SHP77 (cell line): ENCODE measurements around the gene PAFAH1B1.

Source experiments
- DNase-seq, 2 experiments: peaks; one replicate each; lab custom pipeline; 2025; lab: John Stamatoyannopoulos, UW

The PAFAH1B1 gene

DNA sequence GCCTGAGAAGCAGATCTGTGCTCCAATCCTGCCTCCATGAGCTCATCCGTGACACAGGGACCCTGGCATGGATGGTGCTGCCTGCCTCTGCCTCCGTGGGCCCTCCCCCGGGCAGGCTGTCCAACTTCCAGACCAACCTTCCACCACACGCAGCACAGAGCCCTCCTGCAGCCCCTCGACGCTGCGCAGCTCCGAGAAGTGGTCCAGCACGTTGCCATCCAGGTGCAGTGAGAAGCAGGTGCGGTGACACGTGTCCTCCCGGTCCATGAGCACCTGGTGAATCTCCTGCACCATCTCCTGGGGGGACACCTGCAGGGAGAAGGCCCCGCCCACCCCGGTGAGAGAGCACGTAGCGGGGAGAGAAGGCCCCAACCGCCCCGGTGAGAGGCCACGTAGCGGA, 109.7 kb downstream of the PAFAH1B1 start:
- no peak for DNase-seq

DNA sequence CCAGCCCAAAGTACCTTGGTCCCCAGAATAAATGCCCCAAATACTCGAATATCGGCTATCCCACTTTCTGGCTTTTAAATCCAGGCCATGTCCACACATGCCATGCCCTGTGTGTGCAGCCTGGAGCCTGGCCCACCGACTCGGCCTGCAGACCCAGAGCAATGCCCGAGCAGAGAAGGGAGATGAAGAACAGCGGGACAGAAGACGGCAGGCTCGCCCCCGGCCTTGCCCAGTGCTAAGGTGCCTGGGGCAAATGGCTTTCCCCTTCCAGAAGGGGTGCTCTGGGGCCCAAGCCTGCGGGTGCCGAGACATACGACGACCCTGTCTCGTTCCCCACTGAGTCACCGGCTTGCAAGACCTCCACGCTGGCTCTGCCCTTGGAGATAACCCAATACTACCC, 110.2 kb downstream of the PAFAH1B1 start:
- DNase-seq = no peak

DNA sequence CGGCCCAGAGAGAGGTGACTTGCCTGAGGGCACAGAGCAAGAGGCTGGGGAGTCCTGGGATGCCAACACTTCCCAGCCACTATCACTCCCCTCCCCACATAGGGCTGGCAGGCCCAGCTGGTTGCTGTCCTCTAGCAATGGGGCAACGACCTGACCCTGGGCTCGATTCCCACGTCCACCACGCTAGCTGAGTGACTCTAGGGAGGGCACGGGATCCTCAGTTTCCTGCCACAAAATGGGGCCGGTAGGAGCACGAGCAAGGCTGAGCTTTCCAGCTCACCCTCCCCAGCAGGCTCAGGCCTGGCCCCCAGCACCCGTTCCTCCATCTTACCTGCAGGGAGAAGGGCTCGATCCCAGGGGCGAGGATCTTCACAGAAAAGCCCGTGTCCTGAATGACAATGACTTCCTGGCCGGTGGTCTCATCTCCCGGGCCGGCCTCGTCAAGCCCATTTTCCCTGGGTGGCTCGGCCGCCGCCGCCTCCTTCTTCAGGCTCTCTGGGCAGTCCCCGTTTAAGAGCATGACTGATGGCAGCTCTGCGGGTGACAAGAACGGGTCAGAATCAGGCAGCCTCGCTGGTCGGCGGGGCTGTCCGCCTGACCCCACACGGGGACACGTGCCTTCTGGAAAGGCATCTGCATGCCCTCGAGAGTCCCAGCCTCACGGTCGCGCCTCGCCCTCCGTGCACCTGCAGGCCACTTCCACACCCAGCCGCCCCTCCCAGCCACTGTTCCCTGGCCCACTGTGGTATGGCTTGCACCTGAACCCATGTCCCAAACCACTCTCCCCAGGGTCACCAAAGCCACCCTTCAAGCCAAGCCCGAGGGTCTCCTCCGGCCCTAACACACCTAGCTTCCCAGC, 110.8 kb downstream of the PAFAH1B1 start:
- no peak for DNase-seq

DNA sequence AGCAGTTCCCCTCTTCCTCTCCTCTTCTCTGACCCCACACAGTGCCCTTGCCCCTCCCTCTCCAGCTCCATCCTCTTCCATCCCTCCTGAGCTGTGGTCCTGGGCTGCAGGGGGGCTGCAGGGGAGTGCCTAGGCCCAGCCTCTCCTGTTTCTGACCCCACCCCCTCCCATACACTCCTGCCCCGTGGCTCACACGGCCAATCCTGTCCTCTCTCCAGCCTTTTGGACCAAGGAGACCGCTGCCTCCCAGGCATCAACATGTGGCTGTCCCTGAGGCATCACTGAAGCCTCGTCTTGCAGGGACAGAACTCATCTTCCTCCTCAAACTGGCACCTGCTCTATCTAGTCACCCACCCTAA, 111.4 kb downstream of the PAFAH1B1 start:
- DNase-seq = no peak

DNA sequence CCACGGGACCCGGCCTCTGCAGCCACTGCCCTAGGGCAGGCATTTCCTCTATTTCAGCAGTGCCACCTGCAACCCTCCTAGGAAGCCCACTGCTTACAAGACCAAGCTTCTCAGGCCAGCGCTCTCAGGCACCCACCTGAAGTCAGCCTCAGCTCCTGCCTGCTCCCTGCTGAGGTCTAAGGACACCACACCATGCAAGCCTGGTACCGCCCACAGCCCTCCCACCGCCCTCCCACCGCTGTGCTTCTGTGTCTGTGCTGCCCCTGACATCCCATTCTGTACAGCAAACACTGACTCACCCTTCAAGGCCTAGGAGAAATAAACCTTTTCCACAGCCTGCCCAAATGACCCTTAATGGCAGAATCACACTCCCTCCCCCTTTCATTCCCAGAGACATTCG, 111.8 kb downstream of the PAFAH1B1 start:
- no peak for DNase-seq

DNA sequence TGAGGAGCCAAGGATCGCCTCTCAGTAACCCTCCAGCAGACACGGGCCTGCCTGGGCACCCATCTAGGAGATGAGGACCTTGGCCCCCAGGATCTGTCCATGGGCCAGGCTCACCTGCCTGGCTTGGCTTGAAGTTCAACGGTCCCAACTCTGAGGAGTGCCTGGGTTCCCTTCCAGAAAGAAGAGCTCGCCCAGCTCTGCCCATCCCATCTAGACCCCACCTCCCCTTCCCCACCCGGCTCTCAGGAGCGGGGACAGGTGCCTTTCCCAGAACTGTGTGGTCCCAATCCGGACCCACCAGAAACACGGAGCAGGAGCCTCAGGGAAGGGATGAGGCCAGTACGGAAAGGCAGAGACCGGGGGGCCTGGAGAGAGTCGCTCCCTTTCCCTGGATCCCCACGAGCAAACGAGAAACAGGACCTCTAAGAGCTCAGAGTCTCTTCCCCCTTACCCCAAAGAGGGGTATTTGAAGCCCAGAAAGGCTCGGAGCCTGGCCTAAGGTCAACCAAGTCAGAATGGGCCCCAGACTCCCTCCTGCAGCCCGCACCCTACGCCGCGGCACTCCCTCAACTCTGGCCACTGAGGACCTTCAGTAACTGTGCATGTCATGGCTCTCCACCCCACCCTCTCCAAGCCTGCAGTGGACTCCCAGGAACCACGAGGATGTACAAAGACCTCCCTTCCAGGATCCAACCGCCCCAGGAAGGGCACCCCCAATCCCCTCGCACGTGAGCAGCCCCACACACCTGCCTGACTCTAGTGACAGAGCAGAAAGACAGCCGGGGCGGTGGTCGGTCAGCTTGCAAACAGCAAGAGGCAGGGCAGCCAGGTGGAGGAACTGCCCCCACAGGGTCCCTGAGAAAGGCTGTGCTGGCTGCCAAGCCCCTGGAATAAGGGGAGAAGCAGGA, 112.7 kb downstream of the PAFAH1B1 start:
- no peak for DNase-seq

DNA sequence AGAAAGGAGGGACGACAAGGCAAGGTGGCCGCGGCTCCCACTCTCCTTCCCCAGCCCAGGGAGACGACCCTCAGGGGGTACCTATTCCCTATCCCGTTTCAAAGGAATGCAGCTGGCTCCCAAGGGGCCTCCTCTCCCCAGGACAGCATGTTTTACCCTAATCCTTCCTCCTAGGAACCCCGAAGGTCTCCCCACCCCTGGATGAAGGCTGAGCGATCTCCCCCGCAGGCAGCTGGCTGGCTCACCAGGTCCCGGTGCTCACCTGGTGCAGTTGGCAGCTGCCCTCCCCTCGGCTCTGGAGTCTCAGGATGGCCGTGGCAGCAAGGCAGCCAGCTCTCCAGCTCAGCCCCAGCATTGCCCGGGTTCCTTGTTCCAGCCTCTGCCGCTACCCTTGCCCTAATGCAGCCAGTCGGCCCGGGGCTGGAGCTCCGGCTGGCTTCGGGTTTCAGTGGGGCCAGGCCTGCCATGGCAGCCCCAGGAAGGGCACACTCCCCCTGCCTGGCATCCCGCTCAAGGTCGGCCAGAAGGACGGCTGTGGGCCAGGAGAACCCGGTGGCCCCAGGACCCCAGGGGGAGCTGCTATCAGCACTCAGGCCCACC, 113.6 kb downstream of the PAFAH1B1 start:
- DNase-seq = no peak

DNA sequence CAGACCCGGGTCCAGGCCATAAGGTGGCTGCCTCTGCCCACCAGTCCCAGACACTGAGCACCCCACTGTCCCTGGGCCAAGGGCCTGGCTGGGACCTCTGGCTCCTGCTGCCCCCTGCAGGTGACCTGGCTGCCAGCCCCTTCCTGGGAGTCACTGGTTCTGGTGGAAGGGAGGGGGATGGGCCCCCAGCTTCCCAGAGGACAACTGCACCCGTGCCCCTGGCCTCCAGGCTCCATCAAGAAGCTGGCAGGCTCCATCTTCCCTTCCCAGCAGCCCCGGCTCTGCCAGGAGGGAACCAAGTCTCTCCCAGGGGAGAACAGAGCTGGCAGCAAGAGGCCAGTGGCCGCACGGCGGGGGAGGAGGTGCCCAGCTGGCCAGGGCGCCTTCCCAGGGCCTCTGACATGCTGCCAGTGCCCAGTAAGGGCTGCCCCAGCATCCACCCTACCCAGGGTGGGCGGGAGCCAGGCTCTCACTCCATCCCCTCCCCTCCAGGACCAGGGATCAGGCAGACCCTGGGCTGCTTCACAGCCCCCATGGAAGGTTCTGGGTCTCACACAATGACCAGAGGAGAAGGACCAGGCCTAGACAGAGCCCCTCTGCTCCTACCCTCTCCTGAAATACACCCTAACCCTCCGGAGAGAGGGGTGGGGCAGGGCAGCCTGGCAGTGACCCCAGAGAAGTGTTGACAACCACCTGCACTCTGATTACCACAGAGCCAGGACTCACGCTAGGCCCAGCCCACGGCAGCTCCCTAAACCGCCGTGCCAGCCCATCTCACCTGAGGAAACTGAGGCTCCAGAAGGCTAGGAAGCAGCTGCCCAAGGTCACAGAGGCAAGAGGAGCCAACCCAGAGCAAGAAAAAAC, 114.5 kb downstream of the PAFAH1B1 start:
- peak in 1 of 2 experiments; percentile 23 for DNase-seq

DNA sequence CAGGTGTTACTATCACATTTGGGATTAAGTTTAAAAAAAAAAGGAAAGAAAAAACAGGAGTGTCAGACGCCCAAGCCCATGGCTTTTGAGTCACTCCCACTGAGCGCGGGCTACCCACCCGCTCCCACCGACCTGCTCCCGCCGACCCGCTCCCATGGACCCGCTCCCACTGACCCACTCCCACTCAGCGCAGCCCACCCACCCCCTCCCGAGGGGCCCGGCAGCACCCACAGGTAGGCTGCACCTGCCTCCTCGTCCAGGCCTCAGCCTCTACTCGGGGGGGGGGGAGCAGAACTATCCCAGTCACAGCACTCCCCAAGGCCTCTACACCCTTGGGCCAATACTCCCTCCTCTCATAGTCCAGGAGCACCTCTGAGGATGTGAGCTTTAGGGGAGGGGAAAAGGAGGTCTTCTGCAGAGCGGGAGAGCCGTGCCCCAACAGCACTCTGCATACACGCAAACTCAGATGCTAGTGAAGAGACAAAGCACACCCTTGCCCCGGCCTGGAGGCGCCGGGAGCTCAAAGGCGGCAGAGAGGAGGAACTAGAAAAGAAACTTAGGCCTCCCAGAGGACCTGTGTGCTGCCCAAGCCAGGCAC, 115.2 kb downstream of the PAFAH1B1 start:
- no peak for DNase-seq

DNA sequence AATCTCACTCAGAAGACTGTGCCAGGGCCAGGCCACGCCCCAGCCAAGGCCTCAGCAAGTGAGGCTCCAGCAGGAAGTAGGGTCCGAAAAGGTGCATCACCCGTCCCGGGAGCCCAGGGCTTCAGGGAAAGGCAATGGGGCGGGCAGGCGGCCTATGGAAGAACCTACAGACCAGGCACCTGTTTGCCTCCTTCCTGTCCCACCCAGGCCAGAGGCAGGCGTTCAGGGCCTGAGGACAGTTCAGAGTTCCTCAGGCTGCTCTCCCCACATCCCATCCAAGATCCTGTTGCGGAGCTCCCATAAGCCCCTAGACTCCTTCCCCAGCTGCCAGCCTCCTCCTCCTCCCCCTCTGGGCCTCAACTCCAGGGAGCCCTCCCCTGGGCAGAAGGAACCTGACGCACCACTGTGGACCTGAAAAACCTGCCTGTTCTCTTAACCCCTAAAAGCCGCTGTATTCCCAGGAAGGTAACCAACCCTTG, 115.8 kb downstream of the PAFAH1B1 start:
- DNase-seq = no peak

DNA sequence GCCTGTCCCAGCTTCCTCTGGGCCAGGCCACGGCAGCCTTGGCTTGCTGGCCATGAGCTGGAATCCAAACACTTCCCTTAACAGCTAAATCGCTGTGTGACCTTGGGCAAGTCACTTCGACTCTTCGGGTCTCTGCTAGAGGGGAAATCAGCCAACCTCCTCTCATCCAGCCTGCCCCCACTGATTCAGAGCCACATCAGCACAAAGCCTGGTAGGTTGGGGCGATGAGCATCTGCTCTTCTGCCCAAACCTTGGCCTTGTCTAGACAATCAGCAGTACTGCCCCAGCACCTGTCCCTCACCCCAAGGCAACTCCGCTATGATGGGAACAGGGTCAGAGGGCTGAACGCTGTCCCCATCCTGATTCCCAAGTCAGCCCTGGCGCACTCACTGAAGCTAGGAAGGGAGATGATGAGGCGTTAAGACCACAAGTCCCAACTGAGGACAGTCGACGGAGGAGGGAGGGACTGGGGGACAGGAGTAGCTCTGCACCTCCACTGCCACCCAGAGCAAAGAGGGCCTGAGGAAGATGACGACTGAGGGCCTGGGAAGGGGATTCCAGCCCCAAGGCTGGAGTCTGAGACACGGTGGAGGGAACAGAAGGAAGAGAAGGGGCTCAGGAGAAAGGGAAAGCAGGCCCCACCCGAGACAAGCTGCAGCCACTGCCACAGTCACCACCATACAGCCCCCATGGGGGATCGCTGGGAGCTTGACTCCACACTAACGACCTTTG, 116.8 kb downstream of the PAFAH1B1 start:
- DNase-seq = no peak

DNA sequence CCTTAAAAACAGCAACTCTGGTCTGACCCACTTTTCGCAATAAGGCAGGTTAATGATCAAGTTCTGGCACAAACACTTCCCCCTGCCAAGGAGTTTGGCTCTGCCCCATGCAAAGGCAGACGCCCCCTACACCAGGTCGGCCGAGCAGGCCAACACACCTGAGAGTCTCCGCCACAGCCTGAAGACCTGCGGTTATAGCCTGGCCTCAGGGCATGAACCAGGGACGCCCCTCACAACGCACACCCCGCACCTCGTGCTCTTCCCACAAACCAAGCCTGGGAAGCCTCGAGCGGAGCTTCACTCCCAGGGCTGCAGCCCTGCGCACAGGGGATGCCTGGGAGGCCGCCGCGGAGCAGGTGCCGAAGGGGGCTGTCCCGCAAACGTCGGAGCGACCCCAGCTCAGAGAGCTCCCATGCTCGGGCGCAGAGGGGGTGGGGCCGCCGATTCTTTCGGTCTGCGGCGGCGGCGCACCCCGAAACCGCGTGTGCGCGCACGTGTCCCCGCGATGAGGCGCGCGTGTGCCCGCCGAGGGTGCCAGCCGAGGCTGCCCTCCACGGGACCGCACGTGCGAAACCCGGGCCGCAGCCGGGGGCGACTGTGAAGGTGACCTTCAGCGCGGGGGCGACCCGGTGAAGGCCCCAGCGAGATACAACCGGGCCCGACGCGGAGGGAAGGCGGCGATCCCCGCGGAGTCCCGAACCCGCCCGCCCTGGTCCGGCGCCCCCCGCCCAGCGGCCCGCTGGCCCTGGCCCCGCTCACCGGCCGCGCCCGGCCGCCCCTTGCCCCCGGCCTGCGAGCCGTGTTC, 117.6 kb downstream of the PAFAH1B1 start:
- DNase-seq = no peak

DNA sequence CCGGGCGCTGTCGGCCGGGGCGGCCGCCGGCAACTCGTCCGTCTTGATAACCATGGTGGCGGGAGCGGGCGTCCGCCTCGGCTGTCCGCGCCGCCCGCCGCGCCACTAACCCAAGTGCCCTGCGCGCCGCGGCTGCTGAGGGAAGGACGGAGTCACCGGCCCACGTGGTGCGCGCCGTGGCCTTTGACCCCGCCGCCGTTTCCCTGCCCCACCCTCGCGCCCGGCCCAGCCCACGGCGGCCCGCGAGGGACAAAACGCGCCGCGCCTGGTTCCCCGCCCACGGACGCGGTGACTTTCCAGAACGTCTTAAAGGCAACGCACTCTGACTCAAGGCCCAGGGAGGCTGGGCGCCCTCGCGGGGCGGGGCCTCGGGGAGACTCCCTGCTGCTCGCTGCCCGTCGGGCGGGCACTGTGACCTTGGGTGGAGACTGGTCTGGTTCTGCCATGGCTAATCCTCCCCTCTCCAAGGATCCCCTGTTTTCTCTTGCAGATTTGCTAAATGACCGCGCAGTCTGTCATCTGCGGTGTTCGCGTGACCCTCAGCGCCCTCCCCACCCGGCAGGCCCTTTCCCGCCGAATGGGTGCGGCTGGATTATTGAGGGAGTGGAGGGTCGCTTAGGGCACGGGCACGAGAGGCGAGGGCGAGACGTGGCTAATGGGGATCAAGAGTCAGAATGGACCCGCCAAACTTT, 118.3 kb downstream of the PAFAH1B1 start, which contains the start of gene CLUH:
Gene CLUH, minus strand, starts transcription at position 157 of the 692 bp plus-strand sequence. Its CDS starts 103 bp downstream, at position 54.
- peak; percentile 95 to 96 for DNase-seq

DNA sequence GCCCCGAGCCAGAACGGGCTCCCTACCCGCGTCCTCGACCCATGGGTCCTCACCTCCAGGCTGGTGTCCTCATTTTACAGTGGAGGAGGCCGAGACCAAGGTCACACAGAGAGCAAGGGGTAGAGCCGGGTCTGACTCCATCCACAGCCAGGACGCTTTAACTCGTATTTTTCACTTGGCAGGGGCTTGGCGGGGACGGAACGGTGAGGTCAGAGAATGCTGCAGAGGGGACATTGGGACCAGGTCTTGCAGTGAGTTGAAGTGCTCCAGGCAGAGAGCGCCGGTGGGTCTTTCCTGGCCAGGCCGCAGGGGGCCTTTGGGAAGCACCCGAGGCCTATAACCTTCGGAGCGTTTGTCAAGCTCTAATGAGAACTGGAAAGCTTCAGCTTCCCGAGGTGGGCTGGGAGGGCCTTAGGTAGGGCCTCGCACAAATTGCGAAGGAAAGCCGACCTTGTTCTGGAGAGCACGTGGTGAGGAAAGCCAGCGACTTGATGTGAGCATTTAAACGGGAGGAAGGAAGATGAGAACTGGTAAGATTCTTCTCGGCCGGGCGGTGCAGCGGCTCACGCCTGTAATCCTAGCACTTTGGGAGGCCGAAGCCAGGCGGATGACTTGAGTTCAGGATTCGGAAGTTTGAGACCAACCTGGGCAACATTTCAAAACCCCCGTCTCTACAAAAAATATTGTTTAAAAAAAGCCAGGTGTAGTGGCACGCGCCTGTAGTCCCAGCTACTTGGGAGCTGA, 119.0 kb downstream of the PAFAH1B1 start:
- peak; percentile 39 to 60 for DNase-seq

DNA sequence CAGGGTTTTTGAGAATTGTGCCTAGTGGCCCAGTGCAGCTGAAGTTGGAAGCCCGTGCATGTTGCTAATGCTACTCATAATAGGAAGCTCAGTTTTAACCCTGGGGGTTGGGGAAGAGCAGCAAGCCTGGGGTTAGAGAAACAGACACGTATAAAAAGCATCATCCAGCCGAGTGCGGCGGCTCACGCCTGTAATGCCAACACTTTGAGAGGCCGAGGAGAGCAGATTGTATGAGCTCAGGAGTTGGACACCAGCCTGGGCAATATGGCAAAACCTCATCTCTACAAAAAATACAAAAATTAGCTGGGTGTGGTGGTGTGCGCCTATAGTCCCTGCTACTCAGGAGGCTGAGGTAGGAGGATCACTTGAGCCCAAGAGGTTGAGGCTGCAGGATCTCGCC, 120.4 kb downstream of the PAFAH1B1 start:
- no peak for DNase-seq

DNA sequence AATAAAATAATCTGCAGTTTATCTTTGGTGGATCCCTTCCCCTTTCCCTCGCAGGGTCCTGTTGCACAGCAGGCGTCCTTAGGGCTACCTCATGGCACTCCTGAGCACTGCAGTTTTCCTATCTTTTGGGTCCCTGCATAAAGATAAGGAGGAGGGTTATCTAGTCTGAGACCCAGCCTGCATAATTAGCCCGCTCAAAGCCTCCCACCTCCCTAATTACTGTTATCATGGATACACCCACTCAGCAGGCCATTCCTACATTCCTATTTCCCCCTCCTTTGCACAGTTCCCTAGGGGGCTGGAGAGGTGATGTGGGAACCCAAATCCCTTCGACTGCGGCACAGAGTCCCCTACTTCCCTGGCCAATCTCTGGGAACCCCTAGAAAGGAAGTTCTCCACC, 123.2 kb downstream of the PAFAH1B1 start:
- no peak for DNase-seq

DNA sequence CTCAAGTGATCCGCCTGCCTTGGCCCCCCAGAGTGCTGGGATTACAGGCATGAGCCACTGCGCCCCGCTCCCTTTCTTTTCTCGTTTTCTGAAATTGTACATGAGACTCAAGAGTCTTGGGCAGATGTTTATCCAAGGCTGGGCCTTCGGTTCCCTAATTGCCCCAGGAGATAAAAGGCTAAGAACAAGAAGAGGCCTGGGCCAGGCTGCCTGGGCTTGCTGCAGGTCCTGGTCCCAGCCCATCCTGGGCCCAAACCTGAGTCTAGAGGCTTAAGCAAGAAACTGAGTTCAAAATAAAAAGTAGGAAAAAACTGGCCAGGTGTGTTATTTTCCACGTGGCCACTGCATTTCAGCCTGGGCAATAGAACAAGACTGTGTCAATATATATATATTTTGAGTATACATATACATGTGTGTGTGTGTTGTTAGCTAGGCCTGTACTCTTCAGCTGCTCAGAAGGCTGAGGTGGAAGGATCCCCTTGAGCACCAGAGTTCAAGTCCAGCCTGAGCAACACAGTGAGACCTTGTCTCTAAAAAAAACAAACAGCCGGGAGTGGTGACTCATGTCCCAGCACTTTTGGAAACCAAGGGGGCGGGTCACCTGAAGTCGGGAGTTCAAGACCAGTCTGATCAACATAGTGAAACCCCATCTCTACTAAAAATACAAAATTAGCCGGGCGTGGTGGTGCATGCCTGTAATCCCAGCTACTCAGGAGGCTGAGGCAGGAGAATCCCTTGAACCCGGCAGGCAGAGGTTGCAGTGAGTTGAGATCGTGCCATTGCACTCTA, 124.9 kb downstream of the PAFAH1B1 start:
- DNase-seq = no peak
